KMS-11 (cell line): ENCODE measurements around the gene C1GALT1C1L.

Experiments used
- H2AFZ ChIP-seq: fragments of 200-600 bp; sonication (generic); 2 replicates; pipeline ENCODE4 v1.6.1; 2016; ENCODE audit warnings: antibody characterized with exemption, mixed run types, low read depth
- H3K27ac ChIP-seq: fragments of 200-600 bp; sonication (generic); 2 replicates; pipeline ENCODE4 v1.6.1; 2016; ENCODE audit warnings: mild to moderate bottlenecking, mixed run types
- H3K27me3 ChIP-seq: fragments of 200-600 bp; sonication (generic); 2 replicates; pipeline ENCODE4 v1.6.1; 2017; ENCODE audit warnings: mild to moderate bottlenecking, low read depth, mixed run types, moderate library complexity; ENCODE audit not compliant: insufficient read depth
- H3K36me3 ChIP-seq: fragments of 200-600 bp; sonication (generic); 2 replicates; pipeline ENCODE4 v1.6.1; 2017; ENCODE audit warnings: mild to moderate bottlenecking, mixed run types; ENCODE audit not compliant: insufficient read depth
- H3K4me1 ChIP-seq: fragments of 200-600 bp; sonication (generic); 2 replicates; pipeline ENCODE4 v1.6.1; 2016; ENCODE audit warnings: mild to moderate bottlenecking, low read depth, mixed run types; ENCODE audit not compliant: poor library complexity, severe bottlenecking
- H3K4me2 ChIP-seq: fragments of 200-600 bp; sonication (generic); 2 replicates; pipeline ENCODE4 v1.7.0; 2016; ENCODE audit warnings: mild to moderate bottlenecking, mixed run types
- H3K4me3 ChIP-seq: fragments of 200-600 bp; sonication (generic); IDR thresholded peaks from 2 replicates; pipeline ENCODE4 v1.6.1; 2017; ENCODE audit warnings: low read depth, low read length, mixed read lengths; ENCODE audit not compliant: insufficient read depth
- H3K79me2 ChIP-seq: fragments of 200-600 bp; sonication (generic); 2 replicates; pipeline ENCODE4 v1.6.1; 2016; ENCODE audit warnings: low read depth, mixed run types; ENCODE audit not compliant: insufficient read depth
- H3K9ac ChIP-seq: fragments of 200-600 bp; sonication (generic); 2 replicates; pipeline ENCODE4 v1.6.1; 2016; ENCODE audit warnings: mild to moderate bottlenecking, mixed run types
- H4K20me1 ChIP-seq: fragments of 200-600 bp; sonication (generic); 2 replicates; pipeline ENCODE4 v1.6.1; 2016; ENCODE audit warnings: mild to moderate bottlenecking, mixed run types; ENCODE audit not compliant: insufficient read depth
- CTCF ChIP-seq: fragments of 200-600 bp; sonication (generic); conservative IDR thresholded peaks from 2 replicates; pipeline ENCODE4 v1.6.1; 2017; ENCODE audit warnings: low read depth, mild to moderate bottlenecking, antibody characterized with exemption, low read length, moderate library complexity, mixed read lengths

The C1GALT1C1L gene

GRCh38 chr2:43717322-43717721 lies 41.1 kb upstream of the C1GALT1C1L start:
- H3K79me2 ChIP-seq: no peaks in the 10 kb centered on the region
- no peaks in the 10 kb centered on the region for H4K20me1 ChIP-seq
- H2AFZ ChIP-seq: no peak overlapping the region
- no peak overlapping the region for H3K27ac ChIP-seq
- no peak for TF ChIP-seq CTCF
- H3K4me3 ChIP-seq: no peak overlapping the region
- no peaks in the 10 kb centered on the region for H3K36me3 ChIP-seq
- H3K4me2 ChIP-seq: no peak overlapping the region
- H3K27me3 ChIP-seq: no peaks in the 10 kb centered on the region
- H3K9ac ChIP-seq: no peak overlapping the region
- H3K4me1 ChIP-seq: no peaks in the 10 kb centered on the region

GRCh38 chr2:43715300-43716098 lies 39.3 kb upstream of the C1GALT1C1L start:
- Histone ChIP-seq H3K4me2 (no peak overlapping the region), H3K27me3 (no peaks in the 10 kb centered on the region), H3K36me3 (no peaks in the 10 kb centered on the region), H3K9ac (no peak overlapping the region), H4K20me1 (no peaks in the 10 kb centered on the region), H3K4me3 (no peak overlapping the region), H3K4me1 (no peaks in the 10 kb centered on the region), H3K79me2 (no peaks in the 10 kb centered on the region), H3K27ac (no peak overlapping the region), H2AFZ (no peak overlapping the region)
- no peak for TF ChIP-seq CTCF

GRCh38 chr2:43714164-43714563 lies 37.9 kb upstream of the C1GALT1C1L start:
- H4K20me1 ChIP-seq: no peaks in the 10 kb centered on the region
- no peak overlapping the region for H3K27ac ChIP-seq
- H3K4me2 ChIP-seq: no peak overlapping the region
- no peaks in the 10 kb centered on the region for H3K79me2 ChIP-seq
- H3K9ac ChIP-seq: no peak overlapping the region
- H3K4me3 ChIP-seq: no peak overlapping the region
- no peak overlapping the region for H2AFZ ChIP-seq
- TF ChIP-seq CTCF: no peak
- H3K27me3 ChIP-seq: no peaks in the 10 kb centered on the region
- no peaks in the 10 kb centered on the region for H3K36me3 ChIP-seq
- H3K4me1 ChIP-seq: no peaks in the 10 kb centered on the region

- H3K9ac ChIP-seq: no peak overlapping the region
- H3K79me2 ChIP-seq: no peaks in the 10 kb centered on the region
- no peaks in the 10 kb centered on the region for H3K4me1 ChIP-seq
- no peak overlapping the region for H3K4me3 ChIP-seq
- no peak overlapping the region for H3K27ac ChIP-seq
- H2AFZ ChIP-seq: no peak overlapping the region
- H3K36me3 ChIP-seq: no peaks in the 10 kb centered on the region
- H3K27me3 ChIP-seq: no peaks in the 10 kb centered on the region
- TF ChIP-seq CTCF: no peak
- H4K20me1 ChIP-seq: no peaks in the 10 kb centered on the region
- no peak overlapping the region for H3K4me2 ChIP-seq
Observed at GRCh38 chr2:43710866-43711265, 34.6 kb upstream of the C1GALT1C1L start.
